Measurements from ENCODE around the gene CSPG5. TPM values are rescaled to one million over a fixed set of nuclear protein-coding genes. Genes with fewer than 3 reads are reported as not detected.

Gene CSPG5
- total RNA-seq, 1 experiment from 2014 or later = 7.4 TPM

GRCh38 chr3:47568901-47569300, 9.8 kb downstream of the CSPG5 start:
- Mint-ChIP-seq H3K27ac (ENCODE audit: unreplicated experiment) (no peak overlapping the region), H3K36me3 (ENCODE audit: insufficient read depth, unreplicated experiment) (no peaks in the 10 kb centered on the region), H3K4me1 (ENCODE audit: low read depth, unreplicated experiment) (no peaks in the 10 kb centered on the region), H3K9me3 (ENCODE audit: low read depth, unreplicated experiment) (no peaks in the 10 kb centered on the region), H3K27me3 (ENCODE audit: unreplicated experiment) (no peaks in the 10 kb centered on the region), H3K4me3 (ENCODE audit: low read depth, unreplicated experiment) (no peak overlapping the region)
- TF ChIP-seq CTCF (IDR thresholded peaks at IDR 0.05; ENCODE audit: unreplicated experiment) = no peak
- intact Hi-C loops (cut with micrococcal nuclease; ENCODE audit: unreplicated experiment) = no loop called here
- BruUV-seq (replicated peaks) = no TSS peak
- CTCF ChIA-PET = interaction anchor here (1.2 kb wide), 1 partner anchor 17 kb away, joined by 3 read pairs; no protein-coding TSS in a partner anchor
- DNase-seq = no peak

- no peak for DNase-seq
- intact Hi-C loops (cut with micrococcal nuclease; ENCODE audit: unreplicated experiment) = no loop called here
- BruUV-seq (replicated peaks) = no TSS peak
- Mint-ChIP-seq H3K27me3 (ENCODE audit: unreplicated experiment) (no peaks in the 10 kb centered on the region), H3K4me1 (ENCODE audit: low read depth, unreplicated experiment) (no peaks in the 10 kb centered on the region), H3K27ac (ENCODE audit: unreplicated experiment) (no peak overlapping the region), H3K4me3 (ENCODE audit: low read depth, unreplicated experiment) (no peak overlapping the region), H3K36me3 (ENCODE audit: insufficient read depth, unreplicated experiment) (no peaks in the 10 kb centered on the region), H3K9me3 (ENCODE audit: low read depth, unreplicated experiment) (no peaks in the 10 kb centered on the region)
- CTCF ChIA-PET = no interaction called here
- TF ChIP-seq CTCF (IDR thresholded peaks at IDR 0.05; ENCODE audit: unreplicated experiment) = no peak
These were observed 11.5 kb downstream of the CSPG5 start for GRCh38 chr3:47567149-47567548.

- CTCF ChIA-PET = no interaction called here
- Mint-ChIP-seq H3K9me3 (ENCODE audit: low read depth, unreplicated experiment) (no peaks in the 10 kb centered on the region), H3K4me1 (ENCODE audit: low read depth, unreplicated experiment) (no peaks in the 10 kb centered on the region), H3K4me3 (ENCODE audit: low read depth, unreplicated experiment) (no peak overlapping the region), H3K36me3 (ENCODE audit: insufficient read depth, unreplicated experiment) (no peaks in the 10 kb centered on the region), H3K27me3 (ENCODE audit: unreplicated experiment) (no peaks in the 10 kb centered on the region), H3K27ac (ENCODE audit: unreplicated experiment) (no peak overlapping the region)
- intact Hi-C loops (cut with micrococcal nuclease; ENCODE audit: unreplicated experiment) = no loop called here
- no peak for DNase-seq
- TF ChIP-seq CTCF (IDR thresholded peaks at IDR 0.05; ENCODE audit: unreplicated experiment) = no peak
- no TSS peak for BruUV-seq (replicated peaks)
These were observed 12.0 kb downstream of the CSPG5 start for GRCh38 chr3:47566667-47567066.

GRCh38 chr3:47565734-47566550, 12.7 kb downstream of the CSPG5 start:
- no peak overlapping the region for H3K27ac Mint-ChIP-seq (ENCODE audit: unreplicated experiment)
- H3K4me1 Mint-ChIP-seq (ENCODE audit: low read depth, unreplicated experiment) = no peaks in the 10 kb centered on the region
- DNase-seq = no peak
- no peak overlapping the region for H3K4me3 Mint-ChIP-seq (ENCODE audit: low read depth, unreplicated experiment)
- no TSS peak for BruUV-seq (replicated peaks)
- H3K27me3 Mint-ChIP-seq (ENCODE audit: unreplicated experiment) = no peaks in the 10 kb centered on the region
- no peak for TF ChIP-seq CTCF (IDR thresholded peaks at IDR 0.05; ENCODE audit: unreplicated experiment)
- H3K9me3 Mint-ChIP-seq (ENCODE audit: low read depth, unreplicated experiment) = no peaks in the 10 kb centered on the region
- intact Hi-C loops (cut with micrococcal nuclease; ENCODE audit: unreplicated experiment) = no loop called here
- CTCF ChIA-PET = no interaction called here
- no peaks in the 10 kb centered on the region for H3K36me3 Mint-ChIP-seq (ENCODE audit: insufficient read depth, unreplicated experiment)

Measured in Calu3 (cell line).